GM23338 (cell line): ENCODE results near the gene CEP95. TPM values are rescaled to one million over a fixed set of nuclear protein-coding genes. Genes with fewer than 3 reads are reported as not detected.

Experiments used
- ATAC-seq: fragments of 200-7000 bp; cut with Tn5 transposase; 3 replicates; pipeline ENCODE4 v1.9.1; 2020
- DNase-seq: peaks from one replicate; pipeline ENCODE4 v3.0.0-alpha.2; 2015; ENCODE audit warnings: low spot score
- H2AFZ ChIP-seq: fragments of 200-600 bp; sonication (generic); 2 replicates; pipeline ENCODE4 v1.8.0; 2016; ENCODE audit warnings: antibody characterized with exemption, mild to moderate bottlenecking, moderate library complexity
- H3F3A ChIP-seq: fragments of 200-600 bp; sonication (generic); replicated peaks from 2 replicates; pipeline ENCODE4 v1.8.0; 2017; ENCODE audit warnings: antibody characterized with exemption, mixed run types, low read depth
- H3K27ac ChIP-seq: fragments of 200-600 bp; sonication (generic); 2 replicates; pipeline ENCODE4 v1.6.1; 2016; ENCODE audit warnings: low read depth
- H3K27me3 ChIP-seq: fragments of 200-600 bp; sonication (generic); 2 replicates; pipeline ENCODE4 v1.8.0; 2016; ENCODE audit warnings: mild to moderate bottlenecking, mixed run types, moderate library complexity; ENCODE audit not compliant: insufficient read depth
- H3K36me3 ChIP-seq: fragments of 200-600 bp; sonication (generic); 2 replicates; pipeline ENCODE4 v1.8.0; 2016; ENCODE audit warnings: mild to moderate bottlenecking; ENCODE audit not compliant: insufficient read depth
- H3K4me1 ChIP-seq: fragments of 200-600 bp; sonication (generic); 2 replicates; pipeline ENCODE4 v1.8.0; 2016; ENCODE audit warnings: mild to moderate bottlenecking, moderate library complexity; ENCODE audit not compliant: insufficient read depth
- H3K4me2 ChIP-seq: fragments of 200-600 bp; sonication (generic); 2 replicates; pipeline ENCODE4 v1.7.1; 2017; ENCODE audit warnings: mixed run types
- H3K4me3 ChIP-seq: fragments of 200-600 bp; sonication (generic); 2 replicates; pipeline ENCODE4 v1.6.1; 2016; ENCODE audit warnings: mixed run types
- H3K79me2 ChIP-seq: fragments of 200-600 bp; sonication (generic); replicated peaks from 2 replicates; pipeline ENCODE4 v1.8.0; 2017; ENCODE audit warnings: mild to moderate bottlenecking; ENCODE audit not compliant: insufficient read depth
- H3K9me2 ChIP-seq: fragments of 200-600 bp; sonication (generic); 2 replicates; pipeline ENCODE4 v1.8.0; 2017; ENCODE audit not compliant: insufficient read depth
- H4K20me1 ChIP-seq: fragments of 200-600 bp; sonication (generic); replicated peaks from 2 replicates; pipeline ENCODE4 v1.8.0; 2017; ENCODE audit warnings: mild to moderate bottlenecking; ENCODE audit not compliant: insufficient read depth
- H3K27ac Mint-ChIP-seq: 2 replicates; pipeline ENCODE4 v1.8.0; 2020; ENCODE audit warnings: inconsistent platforms, mild to moderate bottlenecking, moderate library complexity, mixed read lengths
- H3K27me3 Mint-ChIP-seq: 3 replicates; pipeline ENCODE4 v1.8.0; 2022; ENCODE audit warnings: low read depth, mild to moderate bottlenecking, moderate library complexity, mixed read lengths, inconsistent platforms; ENCODE audit not compliant: insufficient read depth, poor library complexity
- H3K36me3 Mint-ChIP-seq: 3 replicates; pipeline ENCODE4 v1.8.0; 2021; ENCODE audit warnings: low read depth, mild to moderate bottlenecking, inconsistent platforms, moderate library complexity, mixed read lengths
- H3K4me1 Mint-ChIP-seq: 3 replicates; pipeline ENCODE4 v1.8.0; 2020; ENCODE audit warnings: mild to moderate bottlenecking, inconsistent platforms, mixed read lengths
- H3K4me3 Mint-ChIP-seq: 3 replicates; pipeline ENCODE4 v1.8.0; 2021; ENCODE audit warnings: moderate library complexity, mild to moderate bottlenecking, inconsistent platforms, mixed read lengths
- H3K9me3 Mint-ChIP-seq: 3 replicates; pipeline ENCODE4 v1.8.0; 2020; ENCODE audit warnings: moderate library complexity, mild to moderate bottlenecking, inconsistent platforms, mixed read lengths
- CREB1 ChIP-seq: fragments of 250-450 bp; sonication (Bioruptor Pico); IDR thresholded peaks from 2 replicates; pipeline ENCODE4 v1.5.0; 2020; ENCODE audit warnings: low read depth, mild to moderate bottlenecking, moderate library complexity
- EZH2 ChIP-seq: fragments of 200-600 bp; sonication (generic); IDR thresholded peaks from one replicate; pipeline ENCODE4 v1.8.0; 2017; ENCODE audit warnings: antibody characterized with exemption, mild to moderate bottlenecking, low read depth; ENCODE audit not compliant: unreplicated experiment
- EZH2phosphoT487 ChIP-seq: fragments of 200-600 bp; sonication (generic); IDR thresholded peaks from one replicate; pipeline ENCODE4 v1.8.1; 2018; ENCODE audit warnings: antibody characterized with exemption; ENCODE audit not compliant: unreplicated experiment
- JUNB ChIP-seq: IDR thresholded peaks from one replicate; pipeline ENCODE4 v1.6.1; 2016; ENCODE audit warnings: antibody characterized with exemption; ENCODE audit not compliant: unreplicated experiment
- NANOG ChIP-seq: IDR thresholded peaks from 2 replicates; pipeline ENCODE4 v1.6.1; 2016; ENCODE audit warnings: antibody characterized with exemption, borderline replicate concordance
- POLR2AphosphoS5 ChIP-seq: IDR thresholded peaks from 2 replicates; pipeline ENCODE4 v1.6.1; 2016; ENCODE audit warnings: antibody characterized with exemption, low read depth
- STAT1 ChIP-seq: IDR thresholded peaks from one replicate; pipeline ENCODE4 v1.6.1; 2016; ENCODE audit warnings: antibody characterized with exemption; ENCODE audit not compliant: unreplicated experiment
- ZNF114 ChIP-seq: fragments of 250-450 bp; sonication (Bioruptor Pico); IDR thresholded peaks from 2 replicates; pipeline ENCODE4 v1.5.0; 2020; ENCODE audit warnings: mild to moderate bottlenecking, moderate library complexity
- ZNF331 ChIP-seq: fragments of 250-450 bp; sonication (Bioruptor Pico); IDR thresholded peaks from 2 replicates; pipeline ENCODE4 v1.5.0; 2020; ENCODE audit warnings: low read depth, mild to moderate bottlenecking, moderate library complexity
- polyA plus RNA-seq: library from polyadenylated mRNA; unstranded; fragments of >200 nt; fragmentation: Nextera tagmentation; extraction: Ambion mirVana; gene quantifications from 2 replicates; pipeline ENCODE4 v1.2.1, GENCODE V29; 2016
- total RNA-seq: library from RNA; depleted of rRNA; stranded (reverse); fragments of >200 nt; shearing (Covaris generic); gene quantifications from 2 replicates; pipeline ENCODE4 v1.2.3, GENCODE V29; 2014
- TF ChIP-seq, protein P1 (sequence below): IDR thresholded peaks from one replicate; pipeline ENCODE4 v1.6.1; 2018; ENCODE audit warnings: antibody characterized with exemption; ENCODE audit not compliant: unreplicated experiment
- TF ChIP-seq, protein P2 (sequence below), 2 experiments: fragments of 200-600 bp in 1 of 2; sonication (generic) in 1 of 2; conservative IDR thresholded peaks; 2 replicates each; pipeline versions ENCODE4 v1.5.1 to v1.6.1; 2016 to 2017; ENCODE audit warnings: antibody characterized with exemption in 2 of 2, low read depth in 2 of 2, mild to moderate bottlenecking in 2 of 2, moderate library complexity in 1 of 2

CEP95 gene
- total and polyA plus RNA-seq, 2 experiments from 2014 or later = 41.1 to 45.4 TPM

- H3K9me3 Mint-ChIP-seq = no peaks in the 10 kb centered on the region; the same call in 2 of the 3 replicates
- ATAC-seq = peak; percentile 20; the same call in 1 of the 3 replicates
- H3K27ac ChIP-seq = peak overlapping the region; percentile 39
Observed at GRCh38 chr17:64538508-64539130, 31.8 kb downstream of the CEP95 start.

GRCh38 chr17:64540118-64540776 is 33.5 kb downstream of the CEP95 start:
- Mint-ChIP-seq H3K36me3 (peaks cover 44% of the 10 kb centered on the region), H3K27me3 (peaks cover 9% of the 10 kb centered on the region), H3K4me1 (peaks cover 5% of the 10 kb centered on the region; the same call in 2 of the 3 replicates), H3K4me3 (no peak overlapping the region), H3K9me3 (no peaks in the 10 kb centered on the region; the same call in 2 of the 3 replicates), H3K27ac (no peak overlapping the region)
- H3K4me1 ChIP-seq = no peaks in the 10 kb centered on the region
- no peak overlapping the region for H3K4me3 ChIP-seq
- DNase-seq (no peak), ATAC-seq (no peak)
- H3K9me2 ChIP-seq = no peaks in the 10 kb centered on the region
- H3K79me2 ChIP-seq = no peaks in the 10 kb centered on the region
- no peak overlapping the region for H3K27ac ChIP-seq
- no peak overlapping the region for H3K4me2 ChIP-seq
- H3F3A ChIP-seq = no peaks in the 10 kb centered on the region
- H4K20me1 ChIP-seq = peaks cover 4% of the 10 kb centered on the region; the same call in 1 of the 2 replicates
- H3K27me3 ChIP-seq = no peaks in the 10 kb centered on the region
- H3K36me3 ChIP-seq = peaks cover 23% of the 10 kb centered on the region
- no peak overlapping the region for H2AFZ ChIP-seq
- no peak for TF ChIP-seq POLR2AphosphoS5
- TF ChIP-seq JUNB = no peak
- no peak for TF ChIP-seq NANOG
- TF ChIP-seq EZH2phosphoT487 = no peak
- no peak for TF ChIP-seq ZNF114
- no peak for TF ChIP-seq CREB1 (CRISPR knock-in tag)
- TF ChIP-seq ZNF331 (CRISPR knock-in tag) = no peak
- TF ChIP-seq, protein P1, sequence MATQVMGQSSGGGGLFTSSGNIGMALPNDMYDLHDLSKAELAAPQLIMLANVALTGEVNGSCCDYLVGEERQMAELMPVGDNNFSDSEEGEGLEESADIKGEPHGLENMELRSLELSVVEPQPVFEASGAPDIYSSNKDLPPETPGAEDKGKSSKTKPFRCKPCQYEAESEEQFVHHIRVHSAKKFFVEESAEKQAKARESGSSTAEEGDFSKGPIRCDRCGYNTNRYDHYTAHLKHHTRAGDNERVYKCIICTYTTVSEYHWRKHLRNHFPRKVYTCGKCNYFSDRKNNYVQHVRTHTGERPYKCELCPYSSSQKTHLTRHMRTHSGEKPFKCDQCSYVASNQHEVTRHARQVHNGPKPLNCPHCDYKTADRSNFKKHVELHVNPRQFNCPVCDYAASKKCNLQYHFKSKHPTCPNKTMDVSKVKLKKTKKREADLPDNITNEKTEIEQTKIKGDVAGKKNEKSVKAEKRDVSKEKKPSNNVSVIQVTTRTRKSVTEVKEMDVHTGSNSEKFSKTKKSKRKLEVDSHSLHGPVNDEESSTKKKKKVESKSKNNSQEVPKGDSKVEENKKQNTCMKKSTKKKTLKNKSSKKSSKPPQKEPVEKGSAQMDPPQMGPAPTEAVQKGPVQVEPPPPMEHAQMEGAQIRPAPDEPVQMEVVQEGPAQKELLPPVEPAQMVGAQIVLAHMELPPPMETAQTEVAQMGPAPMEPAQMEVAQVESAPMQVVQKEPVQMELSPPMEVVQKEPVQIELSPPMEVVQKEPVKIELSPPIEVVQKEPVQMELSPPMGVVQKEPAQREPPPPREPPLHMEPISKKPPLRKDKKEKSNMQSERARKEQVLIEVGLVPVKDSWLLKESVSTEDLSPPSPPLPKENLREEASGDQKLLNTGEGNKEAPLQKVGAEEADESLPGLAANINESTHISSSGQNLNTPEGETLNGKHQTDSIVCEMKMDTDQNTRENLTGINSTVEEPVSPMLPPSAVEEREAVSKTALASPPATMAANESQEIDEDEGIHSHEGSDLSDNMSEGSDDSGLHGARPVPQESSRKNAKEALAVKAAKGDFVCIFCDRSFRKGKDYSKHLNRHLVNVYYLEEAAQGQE = no peak

More at GRCh38 chr17:64538508-64539130, 31.8 kb downstream of the CEP95 start:
- peaks cover 54% of the 10 kb centered on the region for H3K36me3 Mint-ChIP-seq
- H3F3A ChIP-seq = no peaks in the 10 kb centered on the region
- H3K36me3 ChIP-seq = peaks cover 32% of the 10 kb centered on the region
- H3K79me2 ChIP-seq = no peaks in the 10 kb centered on the region
- no peaks in the 10 kb centered on the region for H3K4me1 Mint-ChIP-seq
- H2AFZ ChIP-seq = no peak overlapping the region
- peak overlapping the region; percentile 8; the same call in 1 of the 2 replicates for H3K27ac Mint-ChIP-seq
- no peak overlapping the region for H3K4me2 ChIP-seq
- TF ChIP-seq, protein P1 = no peak
- no peak for TF ChIP-seq EZH2
- TF ChIP-seq, protein P2, sequence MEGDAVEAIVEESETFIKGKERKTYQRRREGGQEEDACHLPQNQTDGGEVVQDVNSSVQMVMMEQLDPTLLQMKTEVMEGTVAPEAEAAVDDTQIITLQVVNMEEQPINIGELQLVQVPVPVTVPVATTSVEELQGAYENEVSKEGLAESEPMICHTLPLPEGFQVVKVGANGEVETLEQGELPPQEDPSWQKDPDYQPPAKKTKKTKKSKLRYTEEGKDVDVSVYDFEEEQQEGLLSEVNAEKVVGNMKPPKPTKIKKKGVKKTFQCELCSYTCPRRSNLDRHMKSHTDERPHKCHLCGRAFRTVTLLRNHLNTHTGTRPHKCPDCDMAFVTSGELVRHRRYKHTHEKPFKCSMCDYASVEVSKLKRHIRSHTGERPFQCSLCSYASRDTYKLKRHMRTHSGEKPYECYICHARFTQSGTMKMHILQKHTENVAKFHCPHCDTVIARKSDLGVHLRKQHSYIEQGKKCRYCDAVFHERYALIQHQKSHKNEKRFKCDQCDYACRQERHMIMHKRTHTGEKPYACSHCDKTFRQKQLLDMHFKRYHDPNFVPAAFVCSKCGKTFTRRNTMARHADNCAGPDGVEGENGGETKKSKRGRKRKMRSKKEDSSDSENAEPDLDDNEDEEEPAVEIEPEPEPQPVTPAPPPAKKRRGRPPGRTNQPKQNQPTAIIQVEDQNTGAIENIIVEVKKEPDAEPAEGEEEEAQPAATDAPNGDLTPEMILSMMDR (conservative IDR thresholded peaks at IDR 0.05; ENCODE audit: low read depth in 2 of 2) = 0 out of 4 replicates have a peak, but pooled peaks of 1 of the 2 experiments have one; percentile 9
- TF ChIP-seq ZNF331 (CRISPR knock-in tag) = no peak
- TF ChIP-seq STAT1 = no peak
- TF ChIP-seq ZNF114 = no peak
- no peak overlapping the region for H3K4me3 ChIP-seq
- H3K9me2 ChIP-seq = no peaks in the 10 kb centered on the region
- H3K27me3 ChIP-seq = no peaks in the 10 kb centered on the region
- no peak overlapping the region for H3K4me3 Mint-ChIP-seq
- peaks cover 10% of the 10 kb centered on the region; the same call in 1 of the 2 replicates for H4K20me1 ChIP-seq
- H3K27me3 Mint-ChIP-seq = peaks cover 9% of the 10 kb centered on the region
- no peak for DNase-seq
- no peaks in the 10 kb centered on the region for H3K4me1 ChIP-seq
